Activated CD8-positive, alpha-beta memory T cell treated with anti-CD3 and anti-CD28 coated beads for 48 hours (primary cell): Measurements from ENCODE around the gene RFT1.

Experiments
- DNase-seq, 3 experiments: peaks; one replicate each; pipeline ENCODE4 v3.0.0-alpha.2; 2020; ENCODE audit warnings: low read depth in 2 of 3, low spot score in 2 of 3

The RFT1 gene

DNA sequence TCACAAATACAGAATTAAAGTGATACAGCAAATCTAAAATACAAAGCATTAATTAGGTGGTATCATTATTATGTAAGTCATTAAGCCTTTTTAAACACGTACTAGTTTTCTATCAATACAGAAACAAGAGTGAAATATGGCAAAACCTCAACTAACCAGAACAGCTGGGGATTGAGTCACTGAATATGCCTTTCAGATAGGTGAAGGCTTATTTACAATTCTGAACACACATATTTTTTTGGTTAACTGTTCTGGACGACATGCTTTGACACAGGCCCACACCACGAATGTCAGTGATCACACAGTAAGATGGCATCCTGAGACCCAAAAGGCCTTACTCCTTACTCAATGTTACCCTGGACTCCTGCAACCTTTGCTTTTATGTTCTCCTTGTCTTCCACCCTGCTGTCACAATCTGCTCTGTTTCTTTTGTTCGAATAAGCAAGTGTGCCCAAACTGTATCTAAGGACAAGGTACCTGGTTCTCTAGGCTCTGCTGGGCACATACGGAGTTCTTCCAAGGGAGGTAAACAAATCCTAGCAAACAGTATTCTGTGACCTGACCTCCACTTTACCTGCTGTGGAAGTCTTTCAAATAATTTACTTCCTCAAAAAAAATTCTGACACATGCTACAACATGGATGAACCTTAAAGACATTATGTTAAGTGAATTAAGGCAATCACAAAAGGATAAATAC is 91.4 kb downstream of the RFT1 start:
- DNase-seq: no peak
